ENCODE results near the gene MRI1. TPM values are rescaled to one million over a fixed set of nuclear protein-coding genes. Genes with fewer than 3 reads are reported as not detected.
A peak's percentile ranks its signal among the peaks of the same experiment; 100 is the strongest.
"Not testable (repeated sequence)": the region's sequence is repeated elsewhere in the genome, so short reads cannot be mapped to it uniquely, and the experiment has no call there.

Gene MRI1
- 19.8 and 31.9 TPM in 2 replicates for total RNA-seq (2014; rRNA removed; shearing (Covaris generic))

DNA sequence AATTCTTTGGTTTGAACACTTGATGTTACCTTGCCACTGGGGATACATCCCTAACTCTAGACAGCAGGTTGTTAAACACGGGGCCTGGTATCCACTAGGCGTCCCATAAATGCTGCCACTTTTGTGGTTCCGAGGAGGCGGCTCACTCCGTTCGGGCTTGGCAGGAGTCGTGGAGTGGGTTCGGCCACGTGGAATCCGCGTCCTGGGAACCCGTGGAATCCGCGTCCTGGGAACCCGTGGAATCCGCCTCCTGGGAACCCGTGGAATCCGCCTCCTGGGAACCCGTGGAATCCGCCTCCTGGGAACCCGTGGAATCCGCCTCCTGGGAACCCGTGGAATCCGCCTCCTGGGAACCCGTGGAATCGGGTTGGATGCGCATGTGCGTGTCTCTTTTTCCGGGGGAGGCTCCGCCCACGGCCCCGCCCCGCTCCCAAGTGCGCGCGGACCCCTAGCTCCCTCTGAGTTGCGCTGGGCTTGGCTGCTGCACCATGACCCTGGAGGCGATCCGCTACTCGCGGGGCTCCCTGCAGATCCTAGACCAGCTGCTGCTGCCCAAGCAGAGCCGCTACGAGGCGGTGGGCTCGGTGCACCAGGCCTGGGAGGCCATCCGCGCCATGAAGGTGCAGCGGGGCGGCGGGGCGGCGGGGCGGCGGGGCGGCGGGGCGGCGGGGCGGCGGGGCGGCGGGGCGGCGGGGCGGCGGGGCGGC, at the start of gene MRI1:
Gene MRI1 (plus strand): TSS at position 422 of the 707 bp plus-strand sequence. CDS start 67 bp downstream, at position 489.
- peak; percentile 54 for DNase-seq (ENCODE audit: low spot score)

DNA sequence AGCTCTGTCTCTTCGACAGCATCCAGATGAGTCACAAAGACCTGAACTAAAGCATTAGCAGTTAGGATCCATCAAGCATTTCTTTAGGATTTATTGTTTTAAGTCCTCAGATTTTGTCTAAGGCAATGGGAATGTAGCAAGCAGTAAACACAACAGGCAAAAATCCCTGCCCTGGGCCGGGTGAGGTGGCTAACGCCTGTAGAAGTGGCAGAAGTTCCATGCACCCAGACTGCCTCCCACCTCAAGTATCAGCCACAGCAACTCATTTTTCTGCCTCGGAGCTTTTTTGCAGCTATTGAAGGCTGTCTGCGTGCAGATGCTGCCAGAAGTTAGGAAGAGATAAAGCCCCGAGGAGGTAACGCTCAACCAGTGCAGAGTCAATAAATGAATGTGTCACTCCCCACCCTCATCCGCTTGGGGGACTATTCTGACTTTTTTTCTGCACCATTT, 47.1 kb upstream of the MRI1 start:
- DNase-seq (ENCODE audit: low spot score): no peak

DNA sequence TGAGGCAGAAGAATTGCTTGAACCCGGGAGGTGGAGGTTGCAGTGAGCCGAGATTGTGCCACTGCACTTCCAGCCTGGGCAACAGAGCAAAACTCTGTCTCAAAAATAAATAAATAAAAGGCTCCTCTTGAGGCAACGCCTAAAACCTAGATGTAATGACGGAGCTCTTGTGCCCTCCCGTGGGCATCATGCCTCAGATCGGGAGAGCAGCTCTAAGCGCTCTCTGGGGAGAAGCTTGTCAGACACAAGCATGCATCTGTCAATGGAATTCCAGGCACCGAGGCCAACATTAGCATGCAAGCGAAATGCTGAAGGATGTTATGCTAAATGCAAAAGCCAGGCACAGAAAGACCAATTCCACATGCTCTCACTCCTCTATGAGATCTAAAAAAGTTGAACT, 45.6 kb upstream of the MRI1 start:
- peak; percentile 74 for DNase-seq (ENCODE audit: low spot score)

- DNase-seq (ENCODE audit: low spot score): no peak
Measured at GRCh38 chr19:13722146-13722545, 42.2 kb upstream of the MRI1 start.

GRCh38 chr19:13723206-13723605, 41.1 kb upstream of the MRI1 start:
- DNase-seq (ENCODE audit: low spot score): no peak

DNA sequence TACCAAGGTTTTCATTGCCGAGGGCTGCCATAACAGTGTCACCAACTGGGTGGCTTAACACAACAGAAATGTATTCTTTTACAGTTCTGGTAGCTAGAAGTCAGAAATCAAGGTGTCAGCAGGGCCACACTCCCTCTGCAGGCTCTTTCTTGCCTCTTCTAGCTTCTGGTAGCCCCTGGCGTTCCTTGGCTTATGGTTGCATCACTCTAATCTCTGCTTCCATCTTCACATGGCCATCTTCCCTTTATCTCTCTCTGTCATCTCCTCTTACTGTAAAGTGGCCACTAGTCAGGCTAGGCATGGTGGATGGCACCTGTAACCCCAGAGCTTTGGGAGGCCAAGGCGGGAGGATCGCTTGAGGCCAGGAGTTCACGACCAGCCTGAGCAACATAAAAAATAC, 38.0 kb upstream of the MRI1 start:
- no peak for DNase-seq (ENCODE audit: low spot score)

GRCh38 chr19:13727798-13728197, 36.5 kb upstream of the MRI1 start:
- no peak for DNase-seq (ENCODE audit: low spot score)

GRCh38 chr19:13729859-13730258, 34.5 kb upstream of the MRI1 start:
- DNase-seq (ENCODE audit: low spot score): no peak

DNA sequence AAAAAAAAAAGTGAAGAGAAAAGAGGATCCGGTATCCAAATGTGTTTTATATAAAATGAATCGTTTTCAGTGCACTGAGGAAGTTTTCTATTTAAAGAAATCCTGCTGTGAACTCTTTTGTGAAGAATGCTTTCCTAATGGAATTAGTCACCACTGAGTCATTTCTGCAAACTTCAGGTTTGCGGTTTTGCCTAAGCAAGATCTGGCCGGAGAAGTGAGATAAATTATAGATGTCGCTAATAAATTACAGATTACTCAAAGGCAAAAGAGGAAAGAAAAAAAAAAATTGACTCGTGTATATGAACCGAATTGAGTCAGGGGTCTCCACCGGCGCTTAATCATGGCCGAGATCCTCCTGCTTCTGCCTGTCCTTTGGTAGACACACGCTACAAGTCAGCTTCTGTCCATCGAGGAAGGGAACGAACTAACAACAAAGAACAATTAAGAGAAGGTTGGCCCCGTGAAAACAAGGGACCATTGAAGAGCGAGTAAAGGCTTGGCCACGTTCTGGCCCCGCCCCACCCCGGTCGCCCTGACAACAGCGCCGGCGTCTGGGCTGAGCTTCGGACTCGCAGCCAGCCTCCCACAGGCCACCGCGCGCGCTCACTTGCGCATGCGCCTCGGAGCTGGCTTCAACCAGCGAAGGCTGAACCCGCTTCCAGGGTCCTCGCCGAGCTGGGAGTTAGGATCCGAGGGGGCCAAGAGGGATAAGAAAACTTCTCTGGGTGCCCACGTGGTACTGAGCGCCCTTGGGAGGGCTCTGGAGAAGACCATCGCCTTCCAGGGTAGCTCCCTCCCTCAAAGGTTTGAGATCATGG, 33.0 kb upstream of the MRI1 start:
- DNase-seq (ENCODE audit: low spot score): peak; percentile 97

GRCh38 chr19:13732337-13732736, 32.0 kb upstream of the MRI1 start:
- DNase-seq (ENCODE audit: low spot score): no peak

DNA sequence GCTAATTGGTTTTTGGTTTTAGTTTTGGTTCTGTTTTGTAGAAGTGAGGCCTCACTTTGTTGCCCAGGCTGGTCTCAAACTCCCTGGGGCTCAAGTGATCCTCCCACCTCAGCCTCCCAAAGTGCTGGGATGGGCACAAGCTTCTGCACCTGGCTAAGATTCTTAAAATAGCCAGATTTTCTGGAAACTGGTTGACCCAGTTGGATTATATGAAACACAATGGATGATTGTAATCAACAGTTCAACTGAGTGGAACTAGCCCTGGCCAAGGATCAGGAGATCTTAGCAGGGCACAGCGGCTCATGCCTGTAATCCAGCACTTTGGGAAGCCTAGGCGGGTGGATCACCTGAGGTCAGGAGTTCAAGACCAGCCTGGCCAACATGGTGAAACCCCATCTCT, 29.6 kb upstream of the MRI1 start:
- DNase-seq (ENCODE audit: low spot score): no peak

DNA sequence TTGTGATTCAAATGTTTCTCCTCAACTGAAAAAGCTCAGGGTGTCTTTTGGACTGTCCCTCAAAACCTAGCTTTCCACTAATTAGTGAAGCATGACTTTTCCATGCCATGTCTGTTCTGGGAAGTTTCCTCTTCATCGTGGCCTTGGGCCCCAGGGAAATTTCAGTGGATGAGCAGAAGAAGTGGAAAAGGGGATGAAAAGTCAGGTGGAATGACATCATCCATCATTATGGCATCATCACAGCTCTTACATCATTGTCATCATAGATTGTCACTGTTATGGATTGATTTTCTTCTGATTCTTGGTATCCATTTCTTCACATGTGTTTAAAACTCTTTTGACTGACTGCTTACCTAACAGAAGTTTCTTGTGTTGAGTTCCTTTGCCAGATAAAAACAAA, 26.2 kb upstream of the MRI1 start:
- no peak for DNase-seq (ENCODE audit: low spot score)

- no peak for DNase-seq (ENCODE audit: low spot score)
Measured at GRCh38 chr19:13741893-13742292, 22.4 kb upstream of the MRI1 start.

DNA sequence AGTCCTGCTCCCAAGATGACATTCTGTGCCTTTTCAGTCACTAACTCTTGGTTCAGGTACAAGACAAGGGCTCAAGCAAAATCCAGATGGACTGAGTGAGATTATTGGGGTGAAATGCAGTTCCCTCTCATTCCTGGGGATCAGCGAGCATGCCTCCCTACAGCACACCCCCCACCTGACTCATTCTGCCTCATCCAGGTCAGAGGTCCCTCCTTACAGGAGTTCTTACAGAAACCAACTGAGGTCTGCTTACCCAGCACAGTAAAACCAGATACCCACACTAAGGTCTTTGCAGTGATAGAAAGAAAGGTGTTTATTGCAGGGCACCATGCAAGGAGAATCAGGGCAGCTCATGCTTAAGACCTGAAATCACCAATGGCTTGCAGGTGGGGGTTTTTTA, 21.6 kb upstream of the MRI1 start:
- DNase-seq (ENCODE audit: low spot score): no peak

- DNase-seq (ENCODE audit: low spot score): no peak
Measured at GRCh38 chr19:13744174-13744573, 20.1 kb upstream of the MRI1 start.

- DNase-seq (ENCODE audit: low spot score): no peak
Measured at GRCh38 chr19:13747098-13747453, 17.2 kb upstream of the MRI1 start.

GRCh38 chr19:13748169-13748828, 16.0 kb upstream of the MRI1 start:
- DNase-seq (ENCODE audit: low spot score): peak; percentile 44

- DNase-seq (ENCODE audit: low spot score): no peak
Measured at GRCh38 chr19:13751436-13751835, 12.9 kb upstream of the MRI1 start.

DNA sequence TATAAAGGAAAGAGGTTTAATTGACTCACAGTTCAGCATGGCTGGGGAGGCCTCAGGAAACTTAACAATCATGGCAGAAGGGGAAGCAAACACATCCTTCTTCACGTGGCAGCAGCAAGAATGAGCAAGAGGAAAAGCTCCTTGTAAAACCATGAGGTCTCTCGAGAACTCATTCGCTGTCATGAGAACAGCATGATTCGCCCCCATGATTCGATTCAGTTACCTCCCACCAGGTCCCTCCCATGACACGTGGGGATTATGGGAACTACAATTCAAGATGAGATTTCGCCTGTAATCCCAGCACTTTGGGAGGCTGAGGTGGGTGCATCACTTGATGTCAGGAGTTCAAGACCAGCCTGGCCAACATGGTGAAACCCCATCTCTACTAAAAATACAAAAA, 10.7 kb upstream of the MRI1 start:
- not testable (repeated sequence) for DNase-seq (ENCODE audit: low spot score)

- DNase-seq (ENCODE audit: low spot score): no peak
Measured at GRCh38 chr19:13756210-13756609, 8.1 kb upstream of the MRI1 start.

- no peak for DNase-seq (ENCODE audit: low spot score)
Measured at GRCh38 chr19:13757805-13758772, 6.2 kb upstream of the MRI1 start.
